ENCODE measurements around the gene CTAGE1. TPM values are rescaled to one million over a fixed set of nuclear protein-coding genes. Genes with fewer than 3 reads are reported as not detected.

The CTAGE1 gene
- total and polyA plus RNA-seq, 2 experiments from 2014 or later = not detected

- TF ChIP-seq CTCF (IDR thresholded peaks at IDR 0.05; ENCODE audit: low read depth, low read length) = no peak
- DNase-seq (ENCODE audit: low read depth in 1 of 2, low spot score in 1 of 2) = peak in 1 of 2 donors; percentile 58
- no peak overlapping the region for H3K4me3 ChIP-seq
- H3K9me3 ChIP-seq (ENCODE audit: low read depth) = no peaks in the 10 kb centered on the region
- H3K27me3 ChIP-seq = no peaks in the 10 kb centered on the region
- no peak overlapping the region for H3K27ac ChIP-seq
- no peaks in the 10 kb centered on the region for H3K4me1 ChIP-seq (ENCODE audit: low read depth)
- no peaks in the 10 kb centered on the region for H3K36me3 ChIP-seq
Observed at GRCh38 chr18:22434973-22435608, 17.4 kb upstream of the CTAGE1 start.

- Histone ChIP-seq H3K36me3 (no peaks in the 10 kb centered on the region), H3K4me1 (ENCODE audit: low read depth) (no peaks in the 10 kb centered on the region), H3K27ac (no peak overlapping the region), H3K9me3 (ENCODE audit: low read depth) (no peaks in the 10 kb centered on the region), H3K27me3 (no peaks in the 10 kb centered on the region), H3K4me3 (no peak overlapping the region)
- no peak for TF ChIP-seq CTCF (IDR thresholded peaks at IDR 0.05; ENCODE audit: low read depth, low read length)
- DNase-seq (ENCODE audit: low read depth in 1 of 2, low spot score in 1 of 2) = peak in 1 of 2 donors; percentile 77
Observed at GRCh38 chr18:22433956-22434355, 16.2 kb upstream of the CTAGE1 start.

- Histone ChIP-seq H3K4me3 (no peak overlapping the region), H3K9me3 (ENCODE audit: low read depth) (no peaks in the 10 kb centered on the region), H3K27ac (no peak overlapping the region), H3K27me3 (no peaks in the 10 kb centered on the region), H3K4me1 (ENCODE audit: low read depth) (no peaks in the 10 kb centered on the region), H3K36me3 (no peaks in the 10 kb centered on the region)
- TF ChIP-seq CTCF (IDR thresholded peaks at IDR 0.05; ENCODE audit: low read depth, low read length) = no peak
- peak in 1 of 2 donors; percentile 97 for DNase-seq (ENCODE audit: low read depth in 1 of 2, low spot score in 1 of 2)
Observed at GRCh38 chr18:22432657-22433137, 15.0 kb upstream of the CTAGE1 start.

GRCh38 chr18:22429564-22429963 is 11.8 kb upstream of the CTAGE1 start:
- DNase-seq (ENCODE audit: low read depth in 1 of 2, low spot score in 1 of 2) = no peak
- Histone ChIP-seq H3K4me3 (no peak overlapping the region), H3K27ac (no peak overlapping the region), H3K27me3 (no peaks in the 10 kb centered on the region), H3K9me3 (ENCODE audit: low read depth) (no peaks in the 10 kb centered on the region), H3K36me3 (no peaks in the 10 kb centered on the region), H3K4me1 (ENCODE audit: low read depth) (no peaks in the 10 kb centered on the region)
- no peak for TF ChIP-seq CTCF (IDR thresholded peaks at IDR 0.05; ENCODE audit: low read depth, low read length)

GRCh38 chr18:22428672-22429071 is 11.0 kb upstream of the CTAGE1 start:
- DNase-seq (ENCODE audit: low read depth in 1 of 2, low spot score in 1 of 2) = no peak
- TF ChIP-seq CTCF (IDR thresholded peaks at IDR 0.05; ENCODE audit: low read depth, low read length) = no peak
- H3K36me3 ChIP-seq = no peaks in the 10 kb centered on the region
- no peak overlapping the region for H3K27ac ChIP-seq
- no peaks in the 10 kb centered on the region for H3K9me3 ChIP-seq (ENCODE audit: low read depth)
- H3K27me3 ChIP-seq = no peaks in the 10 kb centered on the region
- no peaks in the 10 kb centered on the region for H3K4me1 ChIP-seq (ENCODE audit: low read depth)
- H3K4me3 ChIP-seq = no peak overlapping the region
